Measurements from ENCODE around the gene ATP6AP2. TPM values are rescaled to one million over a fixed set of nuclear protein-coding genes. Genes with fewer than 3 reads are reported as not detected.

The ATP6AP2 gene
- total RNA-seq, 1 experiment from 2014 or later: 116 TPM

DNA sequence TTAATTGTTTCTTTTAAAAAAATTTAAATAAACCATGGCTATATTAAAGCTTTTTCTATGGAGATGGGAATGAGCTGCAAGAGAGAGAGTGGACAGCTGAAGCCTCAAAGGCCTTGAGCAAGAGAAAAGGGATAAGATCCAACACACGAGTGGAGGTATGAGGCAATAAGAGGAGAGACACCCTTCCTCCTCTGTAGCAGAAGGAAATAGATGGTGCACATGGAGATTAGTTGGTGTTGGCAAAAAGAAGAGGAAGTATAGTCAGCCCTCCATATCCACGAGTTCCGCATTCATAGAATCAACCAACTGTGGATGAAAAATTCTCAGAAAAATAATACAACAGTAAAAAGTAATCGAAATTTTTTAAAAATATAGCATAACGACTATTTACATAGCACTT lies 63.4 kb downstream of the ATP6AP2 start:
- DNase-seq (ENCODE audit: low spot score): peak; percentile 0

DNA sequence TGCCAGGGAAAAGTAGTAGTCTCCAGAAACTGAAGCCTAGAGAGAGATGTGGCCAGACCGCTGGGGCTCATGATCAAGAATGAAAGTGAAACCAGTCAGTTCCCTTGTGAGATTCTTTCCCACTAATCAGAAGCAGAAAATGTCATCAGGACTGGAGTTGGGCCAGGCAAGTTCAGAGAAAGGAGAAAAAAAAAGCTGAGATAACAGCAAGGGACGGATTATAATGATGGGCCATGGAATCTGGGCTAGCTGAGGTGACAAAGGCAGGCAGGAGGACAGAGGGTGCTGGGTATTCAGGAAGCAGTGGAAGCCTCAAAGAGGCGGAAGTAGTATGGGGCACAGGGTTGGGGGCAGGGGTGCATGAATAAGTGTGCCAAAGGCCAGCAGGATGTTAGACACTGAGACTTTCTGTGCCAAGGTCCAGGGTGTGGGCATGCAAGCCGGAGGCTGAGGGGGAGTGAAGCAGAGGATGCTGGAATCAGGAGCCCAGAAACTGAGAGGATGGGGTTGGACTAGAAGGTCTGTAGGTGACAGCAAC lies 64.1 kb downstream of the ATP6AP2 start:
- peak; percentile 75 for DNase-seq (ENCODE audit: low spot score)

DNA sequence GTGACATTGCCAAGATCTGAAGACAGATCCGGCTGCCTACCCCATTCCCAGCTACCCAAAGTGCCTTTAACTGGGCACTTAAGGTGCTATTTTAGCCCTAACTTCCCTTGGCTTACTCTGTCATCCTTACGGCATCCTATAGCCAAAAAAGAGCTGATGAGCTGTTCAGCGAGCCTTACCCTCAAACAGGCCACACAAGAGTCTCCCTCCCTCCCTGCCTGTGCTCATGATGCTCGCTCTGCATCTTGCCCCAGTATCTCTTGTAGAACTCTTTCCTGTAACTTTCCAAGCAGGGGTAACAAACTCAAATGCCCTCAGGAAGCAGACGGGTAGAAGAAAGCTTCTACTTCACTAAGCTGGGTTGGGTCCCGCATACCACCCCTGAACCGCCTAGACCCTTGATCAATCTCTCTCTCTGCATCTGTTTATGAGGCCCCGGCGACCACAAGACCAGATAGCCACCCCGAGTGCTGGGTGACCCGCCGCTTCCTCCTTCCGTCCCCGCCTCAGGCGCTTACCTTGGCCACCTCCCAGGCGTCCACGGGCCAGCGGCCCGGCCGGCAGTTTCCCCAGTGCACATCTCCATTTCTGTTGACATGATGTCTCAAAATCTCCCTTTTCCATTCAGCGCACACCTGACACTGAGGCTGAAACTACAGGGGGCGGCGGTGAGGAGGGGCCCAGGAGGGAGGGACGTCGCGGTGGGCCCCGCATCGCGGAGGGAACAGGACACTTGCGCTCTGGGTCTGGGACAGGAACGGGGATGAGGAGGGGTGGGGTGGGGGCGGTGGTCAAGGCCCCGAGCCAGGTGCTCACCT lies 65.9 kb downstream of the ATP6AP2 start:
- DNase-seq (ENCODE audit: low spot score): peak; percentile 29

DNA sequence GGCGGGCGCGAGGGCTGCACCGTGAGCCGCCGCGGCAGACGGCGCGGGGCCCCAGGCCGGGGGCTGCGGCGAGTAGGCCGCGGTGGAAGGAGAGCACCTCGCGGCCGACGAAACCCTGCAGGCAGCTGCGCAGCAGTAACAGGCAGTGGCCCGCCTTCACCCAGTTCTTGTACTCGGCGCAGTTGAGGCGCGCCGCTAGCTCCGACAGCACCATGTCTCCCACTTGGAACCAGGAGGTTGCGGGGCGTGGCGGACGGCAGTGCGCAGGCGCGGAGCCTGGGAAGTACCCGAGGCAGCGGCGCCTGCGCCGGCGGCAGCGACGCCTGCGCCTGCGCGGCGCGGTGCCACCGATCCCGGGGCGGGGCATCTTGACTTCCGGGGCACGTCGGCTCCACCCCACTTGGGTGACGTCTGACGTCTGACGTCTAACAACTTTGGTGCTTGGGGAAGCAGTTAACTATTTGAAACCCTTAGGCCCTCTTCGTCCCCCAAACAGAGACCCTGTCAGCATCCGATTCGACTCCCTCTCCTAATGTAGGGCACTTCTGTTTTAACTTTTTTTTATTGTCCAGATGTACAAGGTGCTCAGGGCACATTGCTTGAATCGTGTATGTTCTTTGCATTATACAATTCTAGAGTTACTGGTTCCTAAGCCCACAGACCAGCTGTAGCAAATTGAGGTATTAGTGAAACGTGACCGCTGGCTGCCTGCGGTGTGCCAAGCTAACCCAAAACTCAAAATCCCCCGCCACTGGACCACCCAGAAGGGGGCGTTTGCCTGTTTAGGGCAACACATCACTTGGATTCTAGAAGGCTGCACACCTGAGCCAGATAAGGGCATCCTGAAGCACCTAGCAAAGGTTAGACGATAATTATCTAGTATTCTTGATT lies 66.8 kb downstream of the ATP6AP2 start, which contains the start of gene CXorf38:
TSS of gene CXorf38 (minus strand) at position 255 of the 891 bp plus-strand sequence. CDS start at position 214, 41 bp downstream.
- peak; percentile 74 for DNase-seq (ENCODE audit: low spot score)

DNA sequence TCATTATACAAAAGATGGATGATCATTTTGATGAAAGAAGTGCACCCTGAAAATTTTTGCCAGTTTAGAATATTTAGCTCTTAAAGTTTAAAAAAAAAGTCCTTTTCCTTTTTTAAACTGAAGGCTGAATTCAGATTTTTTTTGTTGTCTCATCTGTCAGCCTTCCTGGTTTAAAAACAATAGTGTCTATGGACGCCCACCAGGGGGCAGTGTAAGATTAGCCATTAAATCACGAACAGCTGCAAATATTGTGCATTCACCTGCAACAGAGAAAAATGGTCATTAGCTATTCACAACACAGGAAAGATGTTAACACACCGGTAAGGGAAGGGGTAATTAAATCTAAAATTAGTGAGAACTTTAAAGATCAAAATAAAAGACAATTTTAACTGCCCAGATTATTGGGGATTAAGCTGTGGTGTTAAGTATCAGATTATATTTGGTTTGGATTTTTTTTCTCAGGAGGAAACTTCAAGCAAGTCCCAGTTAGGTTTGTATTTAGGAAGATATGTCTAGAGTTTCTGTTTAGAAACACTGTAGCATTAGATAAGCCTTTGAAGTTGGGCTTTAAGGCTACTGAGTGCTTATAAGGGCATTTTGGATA lies 71.0 kb downstream of the ATP6AP2 start:
- DNase-seq (ENCODE audit: low spot score): peak; percentile 49

DNA sequence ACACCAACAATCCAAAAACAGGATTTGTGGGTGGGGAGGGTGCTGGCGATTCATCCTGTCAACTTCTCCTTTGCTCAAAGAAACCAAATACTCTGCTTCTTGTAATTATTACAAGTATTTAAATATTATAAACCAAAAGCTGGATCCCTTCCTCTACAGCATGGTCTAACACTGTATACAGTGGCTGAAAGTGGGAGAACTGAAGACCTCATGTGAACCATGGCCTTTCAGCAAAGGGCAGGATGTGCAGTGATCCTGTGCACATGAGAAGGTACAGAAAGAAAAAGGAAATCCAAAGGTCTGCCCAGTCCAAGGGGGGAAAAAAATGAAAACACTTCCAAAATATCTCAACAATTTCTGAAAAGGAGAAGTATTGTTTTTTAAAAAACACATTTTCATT lies 71.9 kb downstream of the ATP6AP2 start:
- no peak for DNase-seq (ENCODE audit: low spot score)

DNA sequence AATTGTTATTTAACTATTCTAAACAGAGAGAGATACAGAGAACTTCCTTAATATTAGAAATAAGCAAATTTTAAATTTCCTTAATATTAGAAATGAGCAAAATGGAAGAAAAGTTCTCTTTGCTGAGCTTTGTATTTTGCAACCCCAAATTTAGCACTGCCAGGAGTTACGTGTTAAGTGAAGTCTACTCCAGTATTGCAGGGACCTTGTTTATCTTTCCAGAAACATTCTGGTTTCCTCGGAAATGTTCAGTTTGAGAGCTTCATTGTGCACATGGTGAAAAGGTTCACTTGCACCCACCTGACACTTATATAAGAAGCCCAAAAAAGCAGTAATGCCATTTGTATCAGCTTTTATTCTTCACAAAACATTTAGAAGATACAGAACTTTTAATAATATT lies 72.8 kb downstream of the ATP6AP2 start:
- no peak for DNase-seq (ENCODE audit: low spot score)

Other genes with a start within 250 kb of the ATP6AP2 start
- not detected in 2 replicates for gene MPC1L, start 42.5 kb downstream of the ATP6AP2 start, total RNA-seq (2014; rRNA removed; shearing (Covaris generic))
- gene CXorf38, start 66.6 kb downstream of the ATP6AP2 start, total RNA-seq (2014; rRNA removed; shearing (Covaris generic)): 24.4 and 25.3 TPM in 2 replicates
- 23.6 and 25.0 TPM in 2 replicates for gene MED14, start 154.6 kb downstream of the ATP6AP2 start, total RNA-seq (2014; rRNA removed; shearing (Covaris generic))

Data from A172 (cell line).